GM12878 (cell line): ENCODE results near the gene METAP1D. TPM values are rescaled to one million over a fixed set of nuclear protein-coding genes. Genes with fewer than 3 reads are reported as not detected.

Experiments
- ATAC-seq: fragments of 200-7000 bp; cut with Tn5 transposase; 3 replicates; pipeline ENCODE4 v1.9.1; 2020; ENCODE audit warnings: mild to moderate bottlenecking, moderate library complexity
- BruUV-seq: library from RNA; stranded (reverse); fragments of 400-500 nt; replicated peaks from 2 replicates; lab custom pipeline; 2021; lab: Mats Ljungman, UMichigan
- CTCF ChIA-PET: fragments of 300-600 bp; sonication (Branson Sonifier 250); formaldehyde crosslinking; extraction: SDS; loops from one replicate; lab custom pipeline; 2021; ENCODE audit warnings: inconsistent platforms; lab: Yijun Ruan, JAX
- POLR2A ChIA-PET: fragments of 350-600 bp; formaldehyde crosslinking; extraction: SDS; loops from one replicate; lab custom pipeline; 2021; ENCODE audit warnings: inconsistent platforms; lab: Charles Lee
- RAD21 ChIA-PET: fragments of 300-600 bp; sonication (Branson Sonifier 250); formaldehyde crosslinking; loops from one replicate; lab custom pipeline; 2023; ENCODE audit warnings: antibody characterized with exemption; ENCODE audit not compliant: unreplicated experiment; lab: Charles Lee
- SMC1A ChIA-PET: fragments of 300-600 bp; sonication (Branson Sonifier 250); formaldehyde crosslinking; loops from one replicate; lab custom pipeline; 2023; ENCODE audit not compliant: unreplicated experiment, uncharacterized antibody; lab: Charles Lee
- DNase-seq: peaks from one replicate; pipeline ENCODE4 v3.0.0-alpha.2; 2011; ENCODE audit warnings: low read depth, low spot score
- FAIRE-seq: peaks from 3 replicates; lab custom pipeline; 2011; peaks lifted over from hg19 to GRCh38; lab: Jason Lieb, UNC
- H2AFZ ChIP-seq: 2 replicates; pipeline ENCODE4 v1.6.0; 2011; ENCODE audit warnings: low read depth, low read length, control low read depth; ENCODE audit not compliant: control insufficient read depth
- H3K27ac ChIP-seq: 2 replicates; pipeline ENCODE4 v1.5.1; 2011; ENCODE audit warnings: control low read depth; ENCODE audit not compliant: control insufficient read depth, insufficient read depth
- H3K27me3 ChIP-seq, 2 experiments: replicated peaks in 1 of 2; 2 replicates each; pipeline versions ENCODE4 v1.6.0 to v1.6.1; 2011; ENCODE audit warnings: low read length in 1 of 2; ENCODE audit not compliant: control insufficient read depth in 2 of 2, insufficient read depth in 2 of 2
- H3K36me3 ChIP-seq, 2 experiments: 2 replicates each; pipeline ENCODE4 v1.5.1; 2011; ENCODE audit warnings: low read length in 1 of 2; ENCODE audit not compliant: control insufficient read depth in 2 of 2, insufficient read depth in 2 of 2
- H3K4me1 ChIP-seq: 2 replicates; pipeline ENCODE4 v1.6.1; 2011; ENCODE audit warnings: mild to moderate bottlenecking, low read length, moderate library complexity, mixed read lengths; ENCODE audit not compliant: control insufficient read depth, insufficient read depth
- H3K4me2 ChIP-seq: 2 replicates; pipeline ENCODE4 v1.6.0; 2011; ENCODE audit warnings: control low read depth; ENCODE audit not compliant: control insufficient read depth, insufficient read depth
- H3K4me3 ChIP-seq: fragments of 200-600 bp; sonication (generic); 2 replicates; pipeline ENCODE4 v1.5.1; 2016
- H3K79me2 ChIP-seq: 2 replicates; pipeline ENCODE4 v1.6.0; 2011; ENCODE audit warnings: low read length; ENCODE audit not compliant: control insufficient read depth, insufficient read depth
- H3K9ac ChIP-seq: 2 replicates; pipeline ENCODE4 v1.8.0; 2011; ENCODE audit warnings: low read length, control low read depth, mixed read lengths; ENCODE audit not compliant: control insufficient read depth, insufficient read depth
- H3K9me3 ChIP-seq: replicated peaks from 3 replicates; pipeline ENCODE4 v1.5.1; 2011; ENCODE audit warnings: mild to moderate bottlenecking, low read length; ENCODE audit not compliant: control insufficient read depth, insufficient read depth
- H4K20me1 ChIP-seq: 2 replicates; pipeline ENCODE4 v1.6.0; 2011; ENCODE audit not compliant: control insufficient read depth, insufficient read depth
- CHD4 ChIP-seq: fragments of 200-600 bp; sonication (generic); IDR thresholded peaks from 2 replicates; pipeline ENCODE4 v1.6.1; 2016; ENCODE audit warnings: mild to moderate bottlenecking
- CREM ChIP-seq: IDR thresholded peaks from 2 replicates; pipeline ENCODE4 v1.6.1; 2014; ENCODE audit warnings: antibody characterized with exemption, low read depth
- DPF2 ChIP-seq: fragments of 450-650 bp; IDR thresholded peaks from 2 replicates; pipeline ENCODE4 v1.6.1; 2017; ENCODE audit warnings: mild to moderate bottlenecking
- ESRRA ChIP-seq: IDR thresholded peaks from 2 replicates; pipeline ENCODE4 v1.6.1; 2012; ENCODE audit warnings: mild to moderate bottlenecking, low read length, improper control_type of control experiment
- GATAD2B ChIP-seq: fragments of 450-650 bp; conservative IDR thresholded peaks from 2 replicates; pipeline ENCODE4 v1.6.1; 2017; ENCODE audit warnings: low read depth, mild to moderate bottlenecking, moderate library complexity
- JUND ChIP-seq: IDR thresholded peaks from 2 replicates; pipeline ENCODE4 v1.6.1; 2012; ENCODE audit warnings: low read depth, mild to moderate bottlenecking, low read length, improper control_type of control experiment, moderate library complexity
- MXI1 ChIP-seq: fragments of 150-350 bp; IDR thresholded peaks from 2 replicates; pipeline ENCODE4 v1.6.1; 2011; ENCODE audit warnings: low read depth, mild to moderate bottlenecking, inconsistent platforms, low read length, improper control_type of control experiment
- PAX5 ChIP-seq: IDR thresholded peaks from 2 replicates; pipeline ENCODE4 v1.6.1; 2011; ENCODE audit warnings: low read depth, low read length, borderline replicate concordance
- RAD21 ChIP-seq: IDR thresholded peaks from 2 replicates; pipeline ENCODE4 v1.6.1; 2011; ENCODE audit warnings: mild to moderate bottlenecking, low read depth, low read length, moderate library complexity; ENCODE audit not compliant: insufficient read depth
- RB1 ChIP-seq: fragments of 450-650 bp; formaldehyde crosslinking; IDR thresholded peaks from 2 replicates; pipeline ENCODE4 v1.6.1; 2017; ENCODE audit warnings: mild to moderate bottlenecking, borderline replicate concordance
- TCF12 ChIP-seq: IDR thresholded peaks from 2 replicates; pipeline ENCODE4 v1.6.1; 2011; ENCODE audit warnings: low read depth, mild to moderate bottlenecking, low read length
- WGBS: methylation state at CpG from one replicate; pipeline ENCODE4 v1.1.6; 2016; ENCODE audit warnings: low lambda C conversion rate; ENCODE audit not compliant: insufficient replicate concordance, insufficient coverage; ENCODE audit errors: missing lambda C conversion rate; 5-methylcytosine and 5-hydroxymethylcytosine counted together
- in situ Hi-C: fragments of 300-500 bp; cut with MboI; formaldehyde crosslinking; loops from 9 replicates; pipeline ENCODE4 v1.14.3; 2018; ENCODE audit warnings: mixed read lengths
- intact Hi-C: fragments of 100-400 bp; cut with micrococcal nuclease; formaldehyde crosslinking; loops from one replicate; pipeline ENCODE4 v1.14.2; 2022; ENCODE audit not compliant: unreplicated experiment
- polyA plus RNA-seq, 11 experiments: library from polyadenylated mRNA; depleted of rRNA in 4 of 11; unstranded in 6 of 11; stranded (reverse) in 5 of 11; fragments of >200 nt; fragmentation: Nextera tagmentation in 4 of 11; fragmentation: Illumina TruSeq in 1 of 11; extraction: Ambion mirVana in 4 of 11; extraction: Trizol in 1 of 11; gene quantifications; 1 replicate in 1 of 11; 2 replicates in 10 of 11; pipeline versions ENCODE4 v1.2.1 to v1.2.3, GENCODE V29; 2011 to 2016; ENCODE audit warnings: inconsistent platforms in 2 of 11, missing spikeins in 2 of 11, low read depth in 1 of 11
- total RNA-seq, 4 experiments: library from RNA; depleted of rRNA in 3 of 4; stranded (reverse); fragments of >200 nt in 3 of 4; fragmentation: Illumina TruSeq in 1 of 4; extraction: Trizol in 1 of 4; gene quantifications; 2 replicates each; pipeline versions ENCODE4 v1.2.1 to v1.2.3, GENCODE V29; 2013 to 2021
- TF ChIP-seq, protein P1 (sequence below): fragments of 450-650 bp; formaldehyde crosslinking; IDR thresholded peaks from 2 replicates; pipeline ENCODE4 v1.4.0; 2020; ENCODE audit warnings: mild to moderate bottlenecking, moderate library complexity
- TF ChIP-seq, protein P2 (sequence below): IDR thresholded peaks from 2 replicates; pipeline ENCODE4 v1.6.1; 2012; ENCODE audit warnings: improper control_type of control experiment, low read depth, low read length; ENCODE audit not compliant: insufficient replicate concordance
- TF ChIP-seq, protein P3 (sequence below): fragments of 150-350 bp; IDR thresholded peaks from 2 replicates; pipeline ENCODE4 v1.6.1; 2014; ENCODE audit warnings: mild to moderate bottlenecking, low read depth, low read length

Gene METAP1D
- total and polyA plus RNA-seq, 10 of the 15 experiments (the other 5 are each of a cell fraction or from before 2014, with no cell fraction given), result 4.5 to 12.1 (median 7.8) TPM

DNA sequence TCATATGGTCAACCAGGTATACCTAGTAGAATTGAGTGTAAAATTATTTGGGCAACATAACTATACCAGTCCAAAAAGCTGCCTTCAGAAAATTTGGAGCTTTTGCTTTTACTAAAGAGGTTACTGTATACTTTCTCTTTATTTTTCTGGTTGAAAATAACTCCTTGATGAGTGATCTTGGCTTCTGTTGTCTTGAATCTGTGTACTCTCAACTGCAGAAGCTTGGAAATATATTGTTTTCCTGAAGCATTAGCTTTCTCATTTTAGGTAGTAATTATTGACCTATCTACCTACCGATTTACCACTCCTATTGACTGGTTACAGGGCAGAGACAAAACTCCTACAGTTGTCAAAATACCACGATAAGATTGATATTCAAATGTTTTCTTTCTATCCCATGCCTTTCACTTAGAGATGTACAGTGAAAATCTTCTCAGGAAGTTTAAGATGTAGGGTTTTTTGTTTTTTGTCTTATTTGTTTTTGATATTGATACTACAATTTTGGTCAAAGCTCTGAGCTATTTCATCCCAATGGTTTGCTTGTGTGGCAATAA, 49.9 kb downstream of the METAP1D start:
- ChIA-PET SMC1A (interaction anchor here (1.0 to 1.5 kb wide), 3 partner anchors 8 to 67 kb away, joined by 3 to 4 read pairs (median 3); no protein-coding TSS in a partner anchor), POLR2A (no interaction called here)

More for the DNA sequence above, 49.9 kb downstream of the METAP1D start:
- no TSS peak for BruUV-seq
- Histone ChIP-seq H3K9me3 (no peaks in the 10 kb centered on the region), H3K4me1 (no peaks in the 10 kb centered on the region), H3K4me2 (no peak overlapping the region), H3K27ac (no peak overlapping the region), H3K9ac (no peak overlapping the region), H3K27me3 (no peaks in the 10 kb centered on the region), H4K20me1 (no peaks in the 10 kb centered on the region), H3K36me3 (no peaks in the 10 kb centered on the region), H3K4me3 (no peak overlapping the region), H3K79me2 (no peaks in the 10 kb centered on the region), H2AFZ (no peak overlapping the region)
- ATAC-seq (no peak), FAIRE-seq (no peak), DNase-seq (no peak)
- ChIA-PET CTCF (interaction anchor here (1.4 to 1.8 kb wide), 3 partner anchors 12 to 346 kb away, joined by 3 to 6 read pairs (median 5); no protein-coding TSS in a partner anchor), RAD21 (no interaction called here)
- intact Hi-C loops (no loop called here), in situ Hi-C loops (no loop called here)
- TF ChIP-seq JUND (no peak), GATAD2B (no peak), RAD21 (no peak), PAX5 (no peak), MXI1 (no peak), RB1 (no peak), TCF12 (no peak), DPF2 (no peak), CHD4 (no peak), ESRRA (no peak), CREM (no peak)
- TF ChIP-seq, protein P1, sequence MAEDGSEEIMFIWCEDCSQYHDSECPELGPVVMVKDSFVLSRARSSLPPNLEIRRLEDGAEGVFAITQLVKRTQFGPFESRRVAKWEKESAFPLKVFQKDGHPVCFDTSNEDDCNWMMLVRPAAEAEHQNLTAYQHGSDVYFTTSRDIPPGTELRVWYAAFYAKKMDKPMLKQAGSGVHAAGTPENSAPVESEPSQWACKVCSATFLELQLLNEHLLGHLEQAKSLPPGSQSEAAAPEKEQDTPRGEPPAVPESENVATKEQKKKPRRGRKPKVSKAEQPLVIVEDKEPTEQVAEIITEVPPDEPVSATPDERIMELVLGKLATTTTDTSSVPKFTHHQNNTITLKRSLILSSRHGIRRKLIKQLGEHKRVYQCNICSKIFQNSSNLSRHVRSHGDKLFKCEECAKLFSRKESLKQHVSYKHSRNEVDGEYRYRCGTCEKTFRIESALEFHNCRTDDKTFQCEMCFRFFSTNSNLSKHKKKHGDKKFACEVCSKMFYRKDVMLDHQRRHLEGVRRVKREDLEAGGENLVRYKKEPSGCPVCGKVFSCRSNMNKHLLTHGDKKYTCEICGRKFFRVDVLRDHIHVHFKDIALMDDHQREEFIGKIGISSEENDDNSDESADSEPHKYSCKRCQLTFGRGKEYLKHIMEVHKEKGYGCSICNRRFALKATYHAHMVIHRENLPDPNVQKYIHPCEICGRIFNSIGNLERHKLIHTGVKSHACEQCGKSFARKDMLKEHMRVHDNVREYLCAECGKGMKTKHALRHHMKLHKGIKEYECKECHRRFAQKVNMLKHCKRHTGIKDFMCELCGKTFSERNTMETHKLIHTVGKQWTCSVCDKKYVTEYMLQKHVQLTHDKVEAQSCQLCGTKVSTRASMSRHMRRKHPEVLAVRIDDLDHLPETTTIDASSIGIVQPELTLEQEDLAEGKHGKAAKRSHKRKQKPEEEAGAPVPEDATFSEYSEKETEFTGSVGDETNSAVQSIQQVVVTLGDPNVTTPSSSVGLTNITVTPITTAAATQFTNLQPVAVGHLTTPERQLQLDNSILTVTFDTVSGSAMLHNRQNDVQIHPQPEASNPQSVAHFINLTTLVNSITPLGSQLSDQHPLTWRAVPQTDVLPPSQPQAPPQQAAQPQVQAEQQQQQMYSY (CRISPR knock-in tag), result no peak
- TF ChIP-seq, protein P2, sequence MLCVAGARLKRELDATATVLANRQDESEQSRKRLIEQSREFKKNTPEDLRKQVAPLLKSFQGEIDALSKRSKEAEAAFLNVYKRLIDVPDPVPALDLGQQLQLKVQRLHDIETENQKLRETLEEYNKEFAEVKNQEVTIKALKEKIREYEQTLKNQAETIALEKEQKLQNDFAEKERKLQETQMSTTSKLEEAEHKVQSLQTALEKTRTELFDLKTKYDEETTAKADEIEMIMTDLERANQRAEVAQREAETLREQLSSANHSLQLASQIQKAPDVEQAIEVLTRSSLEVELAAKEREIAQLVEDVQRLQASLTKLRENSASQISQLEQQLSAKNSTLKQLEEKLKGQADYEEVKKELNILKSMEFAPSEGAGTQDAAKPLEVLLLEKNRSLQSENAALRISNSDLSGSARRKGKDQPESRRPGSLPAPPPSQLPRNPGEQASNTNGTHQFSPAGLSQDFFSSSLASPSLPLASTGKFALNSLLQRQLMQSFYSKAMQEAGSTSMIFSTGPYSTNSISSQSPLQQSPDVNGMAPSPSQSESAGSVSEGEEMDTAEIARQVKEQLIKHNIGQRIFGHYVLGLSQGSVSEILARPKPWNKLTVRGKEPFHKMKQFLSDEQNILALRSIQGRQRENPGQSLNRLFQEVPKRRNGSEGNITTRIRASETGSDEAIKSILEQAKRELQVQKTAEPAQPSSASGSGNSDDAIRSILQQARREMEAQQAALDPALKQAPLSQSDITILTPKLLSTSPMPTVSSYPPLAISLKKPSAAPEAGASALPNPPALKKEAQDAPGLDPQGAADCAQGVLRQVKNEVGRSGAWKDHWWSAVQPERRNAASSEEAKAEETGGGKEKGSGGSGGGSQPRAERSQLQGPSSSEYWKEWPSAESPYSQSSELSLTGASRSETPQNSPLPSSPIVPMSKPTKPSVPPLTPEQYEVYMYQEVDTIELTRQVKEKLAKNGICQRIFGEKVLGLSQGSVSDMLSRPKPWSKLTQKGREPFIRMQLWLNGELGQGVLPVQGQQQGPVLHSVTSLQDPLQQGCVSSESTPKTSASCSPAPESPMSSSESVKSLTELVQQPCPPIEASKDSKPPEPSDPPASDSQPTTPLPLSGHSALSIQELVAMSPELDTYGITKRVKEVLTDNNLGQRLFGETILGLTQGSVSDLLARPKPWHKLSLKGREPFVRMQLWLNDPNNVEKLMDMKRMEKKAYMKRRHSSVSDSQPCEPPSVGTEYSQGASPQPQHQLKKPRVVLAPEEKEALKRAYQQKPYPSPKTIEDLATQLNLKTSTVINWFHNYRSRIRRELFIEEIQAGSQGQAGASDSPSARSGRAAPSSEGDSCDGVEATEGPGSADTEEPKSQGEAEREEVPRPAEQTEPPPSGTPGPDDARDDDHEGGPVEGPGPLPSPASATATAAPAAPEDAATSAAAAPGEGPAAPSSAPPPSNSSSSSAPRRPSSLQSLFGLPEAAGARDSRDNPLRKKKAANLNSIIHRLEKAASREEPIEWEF, result no peak
- TF ChIP-seq, protein P3, sequence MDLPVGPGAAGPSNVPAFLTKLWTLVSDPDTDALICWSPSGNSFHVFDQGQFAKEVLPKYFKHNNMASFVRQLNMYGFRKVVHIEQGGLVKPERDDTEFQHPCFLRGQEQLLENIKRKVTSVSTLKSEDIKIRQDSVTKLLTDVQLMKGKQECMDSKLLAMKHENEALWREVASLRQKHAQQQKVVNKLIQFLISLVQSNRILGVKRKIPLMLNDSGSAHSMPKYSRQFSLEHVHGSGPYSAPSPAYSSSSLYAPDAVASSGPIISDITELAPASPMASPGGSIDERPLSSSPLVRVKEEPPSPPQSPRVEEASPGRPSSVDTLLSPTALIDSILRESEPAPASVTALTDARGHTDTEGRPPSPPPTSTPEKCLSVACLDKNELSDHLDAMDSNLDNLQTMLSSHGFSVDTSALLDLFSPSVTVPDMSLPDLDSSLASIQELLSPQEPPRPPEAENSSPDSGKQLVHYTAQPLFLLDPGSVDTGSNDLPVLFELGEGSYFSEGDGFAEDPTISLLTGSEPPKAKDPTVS, result no peak
- 92% methylated on average over 2 of the region's 2 CpGs for WGBS
